Breast epithelium (tissue), 4 donors: ENCODE results near the gene POC1A. TPM values are rescaled to one million over a fixed set of nuclear protein-coding genes. Genes with fewer than 3 reads are reported as not detected.

ENCODE experiments used
- DNase-seq, 2 donors: peaks; one replicate each; pipeline ENCODE4 v3.0.0-alpha.2; 2019; ENCODE audit warnings: low spot score in 2 of 2
- H3K27ac ChIP-seq, 2 donors: fragments of 200-600 bp; sonication (generic) in 1 of 2; one replicate each; pipeline ENCODE4 v1.5.1; 2016 to 2019; ENCODE audit warnings: mild to moderate bottlenecking in 1 of 2
- H3K27me3 ChIP-seq, 2 donors: fragments of 200-600 bp; sonication (generic) in 1 of 2; one replicate each; pipeline versions ENCODE4 v1.5.1 to v1.6.0; 2017 to 2019; ENCODE audit warnings: control low read depth in 1 of 2, mild to moderate bottlenecking in 1 of 2
- H3K36me3 ChIP-seq: fragments of 200-600 bp; one replicate; pipeline ENCODE4 v1.5.1; 2019
- H3K4me1 ChIP-seq, 2 donors: fragments of 200-600 bp; sonication (generic); one replicate each; pipeline ENCODE4 v1.5.1; 2016 to 2019; ENCODE audit warnings: control low read depth in 1 of 2
- H3K4me3 ChIP-seq, 3 donors: fragments of 200-600 bp; sonication (generic); 1 replicate in 2 of 3; 2 replicates in 1 of 3; pipeline ENCODE4 v1.5.1; 2016 to 2019; ENCODE audit warnings: mild to moderate bottlenecking in 3 of 3, moderate library complexity in 2 of 3
- H3K9me3 ChIP-seq, 2 donors: fragments of 200-600 bp; sonication (generic) in 1 of 2; one replicate each; pipeline ENCODE4 v1.5.1; 2016 to 2019; ENCODE audit warnings: control low read depth in 1 of 2
- POLR2A ChIP-seq: fragments of 450-650 bp; IDR thresholded peaks from one replicate; pipeline ENCODE4 v1.6.1; 2016; ENCODE audit warnings: antibody characterized with exemption, mild to moderate bottlenecking, moderate library complexity
- POLR2AphosphoS5 ChIP-seq, 3 donors: sonication (generic); formaldehyde crosslinking; IDR thresholded peaks; one replicate each; pipeline ENCODE4 v1.6.1; 2017; ENCODE audit warnings: antibody characterized with exemption in 3 of 3
- intact Hi-C: fragments of 100-400 bp; cut with DNase I; formaldehyde crosslinking; loops from one replicate; pipeline ENCODE4 v1.15.1; 2023; ENCODE audit warnings: low total_unique reads
- total RNA-seq, 3 donors: library from RNA; depleted of rRNA; stranded (reverse); fragments of >200 nt; gene quantifications; one replicate each; pipeline ENCODE4 v1.1.0, GENCODE V29; 2016
- TF ChIP-seq, protein P1 (sequence below), 3 donors: fragments of 450-650 bp; IDR thresholded peaks; one replicate each; pipeline ENCODE4 v1.5.1; 2016 to 2017; ENCODE audit warnings: antibody characterized with exemption in 3 of 3, mild to moderate bottlenecking in 3 of 3, moderate library complexity in 3 of 3

The POC1A gene
- total RNA-seq, 3 donors from 2014 or later: 1.9 to 2.7 (median 2.6) TPM

DNA sequence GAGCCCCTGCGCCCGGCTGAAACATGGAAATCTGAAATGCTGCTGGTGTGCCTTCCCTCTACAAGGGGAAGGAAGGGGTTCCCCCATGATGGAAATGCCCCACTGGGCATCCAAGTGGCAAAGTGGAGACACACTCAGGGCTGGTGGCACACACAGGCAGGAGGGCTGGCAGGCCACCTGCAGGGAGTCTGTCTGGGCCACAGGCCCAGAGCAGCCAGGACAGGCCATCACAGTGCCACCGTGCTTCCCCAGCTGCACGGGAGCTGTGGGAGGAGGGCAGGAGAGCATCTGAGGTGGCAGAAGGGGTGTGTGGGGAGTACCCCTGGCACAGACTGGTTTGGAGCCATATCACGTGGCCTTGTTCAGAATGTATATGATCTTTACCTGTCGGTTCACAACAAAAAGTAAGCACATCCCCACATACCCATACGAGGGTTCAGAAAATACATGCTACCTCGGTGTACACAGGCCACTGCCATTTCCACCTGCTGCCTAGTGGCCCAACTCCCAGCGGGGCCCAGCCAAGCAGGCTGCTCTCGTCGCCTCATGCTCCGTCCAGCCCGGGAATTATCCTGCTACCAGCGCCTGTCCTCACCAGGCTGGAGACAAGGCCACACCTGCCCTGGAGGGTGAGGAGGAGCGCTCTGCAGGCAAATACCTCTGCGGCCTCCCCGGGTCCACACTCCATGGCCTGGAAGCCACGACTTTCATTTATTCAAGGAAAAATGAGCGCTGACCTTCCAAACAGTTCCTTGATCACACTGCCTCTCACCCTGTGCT, 75.3 kb downstream of the POC1A start:
- H3K27me3 ChIP-seq: no peaks in the 10 kb centered on the region
- no peak overlapping the region for H3K27ac ChIP-seq
- H3K36me3 ChIP-seq: no peaks in the 10 kb centered on the region
- H3K9me3 ChIP-seq: no peaks in the 10 kb centered on the region
- no peaks in the 10 kb centered on the region for H3K4me1 ChIP-seq
- TF ChIP-seq POLR2A (no peak), POLR2AphosphoS5 (IDR thresholded peaks at IDR 0.05) (no peak)
- TF ChIP-seq, protein P1, sequence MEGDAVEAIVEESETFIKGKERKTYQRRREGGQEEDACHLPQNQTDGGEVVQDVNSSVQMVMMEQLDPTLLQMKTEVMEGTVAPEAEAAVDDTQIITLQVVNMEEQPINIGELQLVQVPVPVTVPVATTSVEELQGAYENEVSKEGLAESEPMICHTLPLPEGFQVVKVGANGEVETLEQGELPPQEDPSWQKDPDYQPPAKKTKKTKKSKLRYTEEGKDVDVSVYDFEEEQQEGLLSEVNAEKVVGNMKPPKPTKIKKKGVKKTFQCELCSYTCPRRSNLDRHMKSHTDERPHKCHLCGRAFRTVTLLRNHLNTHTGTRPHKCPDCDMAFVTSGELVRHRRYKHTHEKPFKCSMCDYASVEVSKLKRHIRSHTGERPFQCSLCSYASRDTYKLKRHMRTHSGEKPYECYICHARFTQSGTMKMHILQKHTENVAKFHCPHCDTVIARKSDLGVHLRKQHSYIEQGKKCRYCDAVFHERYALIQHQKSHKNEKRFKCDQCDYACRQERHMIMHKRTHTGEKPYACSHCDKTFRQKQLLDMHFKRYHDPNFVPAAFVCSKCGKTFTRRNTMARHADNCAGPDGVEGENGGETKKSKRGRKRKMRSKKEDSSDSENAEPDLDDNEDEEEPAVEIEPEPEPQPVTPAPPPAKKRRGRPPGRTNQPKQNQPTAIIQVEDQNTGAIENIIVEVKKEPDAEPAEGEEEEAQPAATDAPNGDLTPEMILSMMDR (IDR thresholded peaks at IDR 0.05): no peak
- no peak overlapping the region for H3K4me3 ChIP-seq
- intact Hi-C loops: no loop called here
- DNase-seq: no peak

DNA sequence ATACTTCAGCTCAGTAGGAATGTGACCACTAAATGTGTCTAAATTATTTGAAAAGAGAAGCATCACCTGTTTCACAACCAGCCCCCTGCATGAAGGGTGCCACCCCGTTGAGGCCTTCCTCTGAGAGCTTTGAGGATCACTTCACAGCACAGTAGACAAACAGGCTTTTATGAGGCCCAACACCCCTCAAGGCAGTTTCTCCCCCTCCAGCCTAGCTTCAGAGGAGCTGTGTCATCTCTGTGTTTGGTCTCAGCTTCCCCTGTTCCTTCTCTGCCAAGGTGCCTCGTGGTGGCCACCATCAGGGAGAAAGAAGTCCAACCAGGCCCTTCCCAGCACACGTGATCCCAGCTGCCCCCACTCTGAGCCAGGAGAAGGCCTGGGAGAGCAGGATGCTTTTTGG, 76.3 kb downstream of the POC1A start:
- Histone ChIP-seq H3K36me3 (no peaks in the 10 kb centered on the region), H3K4me1 (no peaks in the 10 kb centered on the region), H3K4me3 (no peak overlapping the region), H3K27ac (peak overlapping the region in 1 of 2 donors; percentile 38), H3K27me3 (no peaks in the 10 kb centered on the region), H3K9me3 (no peaks in the 10 kb centered on the region)
- intact Hi-C loops: no loop called here
- no peak for DNase-seq
- TF ChIP-seq, protein P1 (IDR thresholded peaks at IDR 0.05): no peak
- no peak for TF ChIP-seq POLR2A
- no peak for TF ChIP-seq POLR2AphosphoS5 (IDR thresholded peaks at IDR 0.05)

DNA sequence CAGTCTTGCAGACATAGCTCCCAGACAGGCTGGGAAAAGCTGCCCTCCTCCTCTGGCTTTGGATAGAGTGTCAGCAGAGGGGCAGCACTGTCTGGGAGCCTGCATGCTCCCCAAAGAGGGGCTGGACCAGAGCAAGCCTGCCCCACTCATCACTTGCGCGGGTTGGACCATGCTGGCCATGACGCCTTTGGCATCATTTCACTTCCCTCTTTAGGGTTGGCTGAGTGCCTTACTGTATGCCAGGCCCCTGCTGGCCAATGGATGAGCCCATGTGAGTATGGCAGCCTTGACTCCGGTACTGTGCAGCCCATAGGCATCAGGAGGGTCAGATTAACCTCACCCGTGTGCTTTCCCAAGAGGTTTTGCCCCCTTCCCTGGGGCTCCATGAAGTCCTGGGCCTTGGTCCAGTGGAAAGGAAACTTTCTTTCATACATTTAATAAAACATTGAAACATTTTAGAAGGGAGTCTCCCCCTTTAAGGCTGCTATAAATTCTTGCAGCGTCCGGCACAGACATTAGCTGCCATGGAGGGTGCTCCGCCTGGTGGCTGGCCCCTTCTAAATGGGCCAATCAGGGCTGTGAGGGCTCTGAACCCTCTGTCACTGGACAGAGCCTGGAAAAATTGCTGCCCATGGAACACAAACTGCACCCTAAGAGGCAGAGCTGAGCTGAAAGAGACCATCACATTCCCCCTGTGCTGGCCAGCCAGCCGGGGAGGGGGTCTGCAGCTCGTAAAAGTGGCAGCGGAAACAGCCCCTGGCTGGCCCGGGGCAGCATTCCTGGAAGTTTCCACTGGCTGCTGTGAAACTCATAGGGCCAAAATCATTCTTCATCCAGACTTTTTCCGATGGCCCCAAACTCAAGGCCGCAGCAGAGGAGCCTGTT, 77.1 kb downstream of the POC1A start:
- no peaks in the 10 kb centered on the region for H3K4me1 ChIP-seq
- no peaks in the 10 kb centered on the region for H3K9me3 ChIP-seq
- TF ChIP-seq POLR2A (no peak), POLR2AphosphoS5 (IDR thresholded peaks at IDR 0.05) (no peak)
- TF ChIP-seq, protein P1 (IDR thresholded peaks at IDR 0.05): no peak
- intact Hi-C loops: no loop called here
- no peak overlapping the region for H3K27ac ChIP-seq
- H3K27me3 ChIP-seq: no peaks in the 10 kb centered on the region
- H3K36me3 ChIP-seq: no peaks in the 10 kb centered on the region
- DNase-seq: no peak
- no peak overlapping the region for H3K4me3 ChIP-seq

DNA sequence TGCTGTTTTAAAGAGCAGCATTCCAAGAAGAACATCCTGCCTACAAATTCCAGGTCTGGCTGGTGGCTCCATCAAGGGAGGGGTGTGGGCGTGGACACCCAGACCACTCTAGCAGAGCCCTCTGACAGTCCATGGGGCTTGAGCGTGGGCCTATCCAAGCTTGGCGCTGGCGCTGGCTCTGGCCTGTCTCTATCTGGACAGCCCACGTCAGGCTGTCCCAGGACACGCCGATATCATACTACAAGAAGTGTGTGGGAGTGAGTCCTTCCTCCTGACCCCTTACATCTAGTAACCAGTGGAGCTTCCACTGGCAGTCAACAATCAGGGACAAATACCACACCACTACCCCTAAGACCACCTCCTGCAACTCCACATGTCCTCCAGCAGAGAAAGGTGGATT, 80.7 kb downstream of the POC1A start:
- TF ChIP-seq, protein P1 (IDR thresholded peaks at IDR 0.05): no peak
- no peak for TF ChIP-seq POLR2A
- intact Hi-C loops: no loop called here
- Histone ChIP-seq H3K27ac (no peak overlapping the region), H3K9me3 (no peaks in the 10 kb centered on the region), H3K4me1 (peaks cover 0 to 2% of the 10 kb centered on the region in 2 donors), H3K27me3 (no peaks in the 10 kb centered on the region), H3K36me3 (no peaks in the 10 kb centered on the region), H3K4me3 (no peak overlapping the region)
- no peak for DNase-seq

DNA sequence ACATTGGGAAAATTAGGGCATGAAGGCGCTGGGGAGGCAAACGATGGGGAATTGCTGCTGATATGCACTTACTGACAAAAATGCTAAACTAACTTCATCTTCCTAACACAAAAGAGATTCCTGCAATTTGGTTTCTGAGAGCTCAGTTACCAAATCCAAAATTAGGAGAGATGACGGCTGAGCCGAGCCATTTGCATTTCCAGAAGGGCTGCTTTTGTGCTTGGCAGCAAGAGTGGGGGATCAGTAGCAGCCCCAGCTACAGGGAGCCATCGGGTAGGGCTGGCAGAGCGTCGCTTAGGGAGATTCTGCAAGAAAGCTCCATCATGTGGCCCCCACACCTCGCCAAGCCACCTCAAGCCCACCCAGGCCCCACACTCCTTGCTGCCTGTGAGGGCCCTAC, 81.8 kb downstream of the POC1A start:
- Histone ChIP-seq H3K27me3 (no peaks in the 10 kb centered on the region), H3K27ac (no peak overlapping the region), H3K9me3 (no peaks in the 10 kb centered on the region), H3K4me3 (no peak overlapping the region), H3K36me3 (no peaks in the 10 kb centered on the region), H3K4me1 (peaks cover 4 to 5% of the 10 kb centered on the region in 2 donors)
- DNase-seq: no peak
- no peak for TF ChIP-seq POLR2A
- no peak for TF ChIP-seq POLR2AphosphoS5 (IDR thresholded peaks at IDR 0.05)
- TF ChIP-seq, protein P1 (IDR thresholded peaks at IDR 0.05): no peak
- intact Hi-C loops: no loop called here
